EL (cell line): ENCODE measurements around the gene CATSPERZ.

ENCODE experiments used
- DNase-seq: peaks from one replicate; pipeline ENCODE4 v3.0.0-alpha.2; 2016

Gene CATSPERZ

GRCh38 chr11:64342869-64343745 is 42.9 kb downstream of the CATSPERZ start:
- no peak for DNase-seq

- no peak for DNase-seq
Measured at GRCh38 chr11:64343767-64344559, 43.8 kb downstream of the CATSPERZ start.

GRCh38 chr11:64344787-64345186 is 44.6 kb downstream of the CATSPERZ start:
- no peak for DNase-seq

GRCh38 chr11:64347193-64347867 is 47.2 kb downstream of the CATSPERZ start:
- DNase-seq: no peak

- DNase-seq: no peak
Measured at GRCh38 chr11:64348383-64349024, 48.3 kb downstream of the CATSPERZ start.

- DNase-seq: no peak
Measured at GRCh38 chr11:64349025-64349387, 48.8 kb downstream of the CATSPERZ start.

GRCh38 chr11:64349404-64349803 is 49.2 kb downstream of the CATSPERZ start:
- DNase-seq: no peak

GRCh38 chr11:64351136-64351631 is 51.0 kb downstream of the CATSPERZ start:
- DNase-seq: no peak

- no peak for DNase-seq
Measured at GRCh38 chr11:64352099-64352994, 52.2 kb downstream of the CATSPERZ start.

GRCh38 chr11:64352995-64353714 is 53.0 kb downstream of the CATSPERZ start:
- DNase-seq: no peak

GRCh38 chr11:64353715-64354506 is 53.8 kb downstream of the CATSPERZ start:
- no peak for DNase-seq
